Occipital lobe (tissue), 2 donors: ENCODE measurements around the gene FAM81A. TPM values are rescaled to one million over a fixed set of nuclear protein-coding genes. Genes with fewer than 3 reads are reported as not detected.
"Not testable (repeated sequence)": the region's sequence is repeated elsewhere in the genome, so short reads cannot be mapped to it uniquely, and the experiment has no call there.

ENCODE experiments used
- DNase-seq: peaks from one replicate; lab custom pipeline; 2025; lab: John Stamatoyannopoulos, UW
- total RNA-seq: library from RNA; depleted of rRNA; stranded (reverse); fragments of >200 nt; gene quantifications from one replicate; pipeline ENCODE4 v1.2.3, GENCODE V29; 2014

The FAM81A gene
- total RNA-seq, 1 donor from 2014 or later: 93.1 TPM

GRCh38 chr15:59424616-59425015 lies 13.4 kb upstream of the FAM81A start:
- no peak for DNase-seq

DNA sequence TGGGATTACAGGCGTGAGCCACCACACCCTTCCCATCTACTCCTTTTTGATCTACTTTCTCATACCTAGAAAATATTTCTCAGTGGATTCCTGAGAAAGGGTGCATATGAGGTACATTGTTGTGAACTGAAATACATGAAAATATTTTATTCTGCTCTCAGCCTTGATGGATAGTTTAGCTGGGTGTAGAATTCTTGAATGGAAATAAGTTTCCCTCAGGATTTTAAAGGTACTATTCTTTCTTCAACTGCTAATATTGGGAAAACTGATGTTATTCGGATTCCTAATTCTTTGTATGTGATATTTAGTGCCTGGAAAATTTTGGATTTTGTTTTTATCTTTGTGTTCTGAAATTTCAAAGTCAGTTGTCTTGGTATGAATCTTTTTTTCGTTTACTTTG lies 9.1 kb upstream of the FAM81A start:
- not testable (repeated sequence) for DNase-seq

GRCh38 chr15:59432389-59432788 lies 5.6 kb upstream of the FAM81A start:
- DNase-seq: no peak

DNA sequence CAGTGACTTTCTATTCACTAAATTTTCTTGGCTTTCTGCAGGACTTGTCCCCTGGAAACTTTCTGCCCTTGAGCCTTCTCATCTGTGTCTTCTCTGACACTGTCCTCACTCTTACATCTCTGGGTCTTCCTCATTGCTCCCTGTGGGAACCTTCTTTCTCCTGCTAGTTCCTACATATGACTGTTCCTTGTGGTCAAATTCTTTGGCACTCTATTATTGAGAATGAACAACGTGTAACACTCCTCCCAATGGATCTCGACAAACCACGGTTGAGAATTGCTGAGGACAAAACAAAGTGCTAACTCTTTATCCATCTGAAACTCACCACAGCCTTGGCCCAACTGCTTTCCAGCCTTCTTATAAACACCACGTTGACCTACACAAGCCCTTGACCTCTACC lies 3.5 kb upstream of the FAM81A start:
- no peak for DNase-seq

GRCh38 chr15:59436774-59437141 lies 1.2 kb upstream of the FAM81A start:
- DNase-seq: no peak

DNA sequence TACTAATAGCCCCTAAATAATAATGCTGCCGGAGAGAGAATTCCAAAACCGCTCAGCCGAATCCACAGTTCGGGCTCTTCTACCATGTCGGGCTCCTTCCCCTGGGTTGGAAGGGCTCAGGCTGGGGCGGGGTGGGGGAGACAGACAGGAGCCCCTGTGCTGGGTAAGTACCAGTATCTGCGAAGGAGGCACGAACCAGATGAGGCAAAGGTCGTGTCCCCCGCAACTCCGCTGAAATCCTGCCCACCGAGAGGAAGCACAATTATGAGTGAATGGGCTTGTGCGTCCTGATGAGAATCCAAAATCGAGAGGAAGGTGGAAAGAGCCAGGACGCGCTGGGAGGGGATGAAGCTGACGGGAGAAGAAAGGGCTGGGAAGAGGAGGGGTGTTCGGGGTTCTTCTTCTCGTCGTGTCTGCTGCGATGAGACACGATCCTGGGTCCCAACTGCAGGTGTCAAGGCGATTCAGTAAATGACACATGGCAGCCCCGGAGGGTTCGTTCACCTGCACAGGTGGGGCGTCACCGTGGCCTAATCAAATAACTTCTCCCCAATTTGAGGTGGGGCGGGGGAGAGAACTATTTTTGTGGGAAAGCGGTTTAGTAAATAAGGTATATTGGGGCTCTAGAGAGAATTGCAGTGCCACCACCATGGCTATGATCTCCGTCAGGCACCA lies 707 bp upstream of the FAM81A start:
- DNase-seq: no peak

DNA sequence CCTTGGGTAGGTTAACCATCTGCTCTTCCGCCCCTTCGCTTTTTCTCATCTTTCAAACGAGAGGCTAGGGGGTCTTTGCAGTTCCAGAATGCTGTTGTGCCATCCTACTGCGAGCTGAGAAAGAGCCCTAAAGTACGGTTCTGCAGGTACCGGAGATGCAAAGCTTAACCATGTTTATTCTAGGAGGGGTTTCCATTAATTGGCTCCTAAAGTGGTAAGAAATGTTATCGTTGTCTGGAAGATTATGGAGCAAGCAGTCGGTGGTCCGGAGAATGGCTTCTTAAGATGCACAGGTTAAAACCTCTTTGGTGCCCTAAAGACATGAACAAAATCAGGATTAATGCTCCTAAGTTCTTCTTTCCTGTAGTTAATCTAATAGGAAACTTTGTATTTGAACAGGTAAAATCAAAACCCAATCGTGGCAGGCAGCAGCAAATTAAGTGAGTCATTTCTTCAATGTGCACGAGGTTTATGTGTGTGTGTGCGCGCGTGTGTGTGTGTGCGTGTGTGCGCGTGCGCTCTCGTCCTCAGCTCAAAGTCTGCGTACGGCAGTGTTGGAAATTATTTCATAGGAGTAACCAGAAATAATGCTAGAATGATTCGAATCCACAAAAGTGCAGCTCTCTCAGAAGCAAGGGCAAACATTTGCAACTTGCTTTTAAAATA lies 772 bp downstream of the FAM81A start:
- peak; percentile 32 for DNase-seq

DNA sequence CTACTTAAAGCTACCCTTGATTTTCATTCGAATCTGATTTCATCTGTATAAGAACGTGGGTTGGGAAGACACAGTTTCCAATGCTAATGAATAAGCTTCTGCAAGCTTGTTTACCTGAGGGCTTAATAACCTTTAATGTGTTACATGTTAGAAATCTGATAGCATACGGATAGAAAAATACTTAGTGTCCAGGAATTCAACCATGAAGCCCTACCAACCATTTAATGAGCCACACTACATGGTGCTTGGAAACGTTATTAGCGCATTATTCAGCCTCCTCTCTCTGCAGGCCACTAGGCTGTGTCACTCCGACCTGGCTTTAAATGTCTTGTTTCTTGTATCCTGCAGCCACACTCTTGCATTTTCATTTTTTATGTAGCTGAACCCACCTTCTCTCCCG lies 1.6 kb downstream of the FAM81A start:
- no peak for DNase-seq

DNA sequence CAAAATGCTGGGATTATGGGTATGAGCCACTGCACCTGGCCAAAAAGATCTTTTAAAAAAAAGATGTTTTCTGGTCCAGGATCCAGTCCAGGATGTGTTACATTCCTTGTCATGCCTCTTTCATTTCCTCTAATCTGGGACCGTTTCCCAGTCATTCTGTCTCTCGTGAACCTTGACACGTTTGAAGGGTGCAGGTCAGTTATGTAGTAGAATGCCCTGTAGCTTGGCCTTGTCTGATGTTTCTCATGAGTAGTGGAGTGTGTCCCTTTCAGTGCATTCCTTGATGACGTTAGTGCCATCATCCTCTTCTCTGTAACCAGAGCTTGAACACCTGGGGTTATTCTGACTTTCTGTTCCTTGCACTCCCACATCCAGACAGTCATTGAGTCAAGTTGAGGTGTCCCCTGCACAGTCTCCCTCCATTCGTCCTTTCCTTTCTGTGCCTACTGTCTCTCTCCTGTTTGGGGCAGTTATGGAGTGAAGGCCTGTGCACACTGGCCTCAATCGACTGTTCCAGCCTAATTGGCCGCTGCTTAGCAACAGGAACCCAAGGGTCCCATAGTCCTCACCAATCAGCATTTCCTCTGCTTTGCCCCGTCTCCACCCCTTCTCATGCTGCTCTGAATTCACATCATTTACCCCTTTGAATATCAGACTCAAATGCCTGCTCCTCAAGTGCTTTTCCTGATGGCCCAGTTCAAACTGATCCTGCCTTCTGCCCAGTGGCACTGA lies 5.5 kb downstream of the FAM81A start:
- DNase-seq: no peak

- no peak for DNase-seq
These were observed 6.3 kb downstream of the FAM81A start for GRCh38 chr15:59444081-59444835.

DNA sequence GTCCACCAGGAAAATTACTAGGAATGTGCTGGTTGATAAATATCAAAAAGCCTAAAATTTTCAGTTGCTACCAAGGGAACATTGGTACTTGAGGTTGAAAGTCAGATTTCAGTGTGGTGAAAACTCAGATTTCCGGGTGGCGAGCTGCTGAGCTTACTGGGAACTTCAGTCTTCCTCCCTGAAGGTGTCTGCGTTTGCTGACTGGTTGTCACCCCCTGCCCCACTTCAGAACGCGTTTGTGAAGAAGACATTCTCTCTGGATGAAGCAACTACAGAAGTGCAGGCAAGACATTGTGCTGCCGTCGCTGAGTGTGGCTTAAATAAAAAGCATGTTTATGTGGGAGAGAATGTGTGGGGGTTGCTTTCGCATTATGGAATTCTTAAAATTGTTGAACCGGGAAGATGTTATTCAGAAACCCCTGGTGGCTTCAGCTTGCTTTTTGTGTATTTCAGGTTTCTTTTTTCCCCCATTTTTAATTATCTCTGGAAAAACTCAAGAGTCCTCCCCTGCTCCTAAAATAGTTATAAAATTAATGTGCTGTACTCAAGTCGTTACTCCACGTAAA lies 7.1 kb downstream of the FAM81A start:
- DNase-seq: no peak

GRCh38 chr15:59446232-59446957 lies 8.4 kb downstream of the FAM81A start:
- no peak for DNase-seq

DNA sequence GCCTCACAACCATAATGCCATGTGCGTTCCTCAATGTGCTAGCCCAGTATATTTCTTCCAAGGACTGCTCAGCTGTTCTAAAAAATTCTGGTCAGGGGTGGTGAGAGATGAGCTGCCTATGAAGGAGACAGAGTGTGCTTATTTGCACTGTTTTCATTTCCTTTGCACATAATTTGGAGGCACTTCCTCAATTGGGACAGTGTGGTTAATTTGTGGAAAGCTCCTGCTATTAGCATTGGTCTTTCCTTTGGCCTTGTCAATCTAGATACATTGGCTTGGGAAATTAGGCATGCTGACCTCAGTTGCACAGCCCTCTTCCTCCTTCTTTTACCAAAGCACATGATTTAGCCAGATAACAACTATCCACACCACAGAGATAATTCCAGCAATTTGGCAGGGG lies 9.4 kb downstream of the FAM81A start:
- DNase-seq: no peak

DNA sequence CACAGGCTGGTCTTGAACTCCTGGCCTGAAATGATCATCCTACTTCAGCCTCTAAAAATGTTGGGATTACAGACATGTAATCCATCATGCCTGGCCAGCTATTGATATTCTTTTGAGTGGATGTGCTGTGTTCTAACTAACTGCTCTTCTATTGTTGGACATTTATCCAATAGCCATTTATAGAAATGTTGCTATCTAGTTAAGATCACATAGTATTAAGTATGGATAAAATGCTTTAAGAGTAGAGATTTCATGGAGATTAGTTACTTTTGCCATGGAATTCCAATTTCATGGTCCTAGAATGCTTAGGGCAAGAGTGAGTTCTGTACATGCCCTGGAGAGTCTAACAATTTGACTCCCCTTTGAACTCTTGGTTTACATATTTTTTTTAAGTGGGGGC lies 10.9 kb downstream of the FAM81A start:
- DNase-seq: no peak

DNA sequence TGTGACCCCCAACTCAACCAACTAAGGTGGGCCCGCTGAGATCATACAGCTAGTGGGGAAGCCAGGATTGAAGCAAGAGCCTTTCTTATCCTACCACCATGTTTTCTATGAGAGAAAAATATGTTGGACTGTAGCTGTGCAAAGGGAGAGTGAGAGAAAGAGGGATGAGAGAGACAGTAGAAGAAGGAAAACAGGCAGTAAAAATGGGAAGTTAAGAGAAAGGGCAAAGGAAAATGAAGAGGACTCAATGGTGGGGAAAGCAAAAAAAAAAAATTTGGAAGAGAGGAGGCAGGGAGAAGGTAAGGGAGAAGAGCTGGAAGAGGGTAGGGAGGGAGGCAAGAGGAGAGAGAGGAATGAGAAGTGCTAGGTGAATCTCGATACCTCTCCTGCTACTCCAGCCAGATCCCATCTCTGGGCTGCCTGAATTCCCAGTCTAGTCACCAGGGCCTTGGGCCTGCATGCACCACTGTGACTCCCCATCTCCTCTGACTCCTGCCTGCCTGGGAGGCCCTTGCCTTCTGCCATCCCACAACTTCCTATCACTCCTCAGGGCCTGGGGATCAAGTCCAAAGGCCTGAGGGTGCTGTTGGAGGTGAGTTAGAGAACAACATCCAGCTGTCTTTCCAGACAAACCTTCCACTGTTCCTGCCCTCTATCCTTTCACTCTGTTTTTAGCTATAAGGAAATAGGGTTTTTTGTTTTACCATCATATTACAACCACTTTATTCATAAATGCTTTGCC lies 15.7 kb downstream of the FAM81A start:
- no peak for DNase-seq

- no peak for DNase-seq
These were observed 18.1 kb downstream of the FAM81A start for GRCh38 chr15:59456114-59456513.

DNA sequence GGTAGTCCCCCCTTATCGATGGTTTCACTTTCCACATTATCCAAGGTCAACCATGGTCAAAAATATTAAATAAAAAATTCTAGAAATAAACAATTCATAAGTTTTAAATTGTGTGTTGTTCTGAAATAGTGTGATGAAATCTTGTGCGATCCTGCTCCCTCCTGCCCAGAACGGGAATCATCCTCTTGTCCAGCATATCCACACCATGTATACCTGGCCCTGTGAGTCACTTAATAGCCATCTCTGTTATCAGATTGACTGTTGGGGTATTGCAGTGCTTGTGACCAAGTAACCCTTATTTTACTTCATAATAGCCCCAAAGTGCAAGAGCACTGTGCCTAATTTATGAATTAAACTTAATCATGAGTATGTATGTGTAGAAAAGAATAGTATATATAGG lies 19.1 kb downstream of the FAM81A start:
- no peak for DNase-seq

DNA sequence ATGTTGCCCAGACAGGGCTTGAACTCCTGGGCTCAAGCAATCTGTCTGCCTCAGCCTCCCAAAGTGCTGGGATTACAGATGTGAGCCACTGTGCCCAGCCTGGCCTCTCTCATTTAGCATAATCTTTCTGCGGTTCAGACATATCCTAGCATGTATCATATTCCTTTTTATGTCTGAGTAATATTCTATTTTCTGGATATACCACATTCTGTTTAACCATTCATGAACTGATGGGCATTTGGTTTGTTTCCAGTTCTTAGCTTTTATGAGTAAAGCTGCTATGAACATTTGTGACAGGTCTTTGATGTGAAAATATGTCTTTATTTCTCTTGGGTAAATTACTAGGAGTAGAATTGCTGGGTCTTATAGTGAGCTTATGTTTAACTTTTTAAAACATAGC lies 23.5 kb downstream of the FAM81A start:
- no peak for DNase-seq

- DNase-seq: no peak
These were observed 35.2 kb downstream of the FAM81A start for GRCh38 chr15:59473226-59473625.

DNA sequence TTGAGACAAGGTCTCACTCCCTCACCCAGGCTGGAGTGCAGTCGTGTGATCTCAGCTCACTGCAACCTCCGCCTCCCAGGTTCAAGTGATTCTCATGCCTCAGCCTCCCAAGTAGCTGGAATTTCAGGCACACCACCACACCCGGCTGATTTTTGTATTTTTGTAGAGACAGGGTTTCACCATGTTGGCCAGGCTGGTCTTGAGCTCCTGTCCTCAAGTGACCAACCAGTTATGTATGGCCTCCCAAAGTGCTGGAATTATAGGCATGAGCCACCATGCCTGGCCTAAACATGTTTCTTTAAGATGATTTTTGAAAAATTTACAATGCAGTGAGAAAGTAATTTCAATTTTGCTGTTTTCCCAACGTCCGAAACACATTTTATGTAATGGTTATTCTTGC lies 37.2 kb downstream of the FAM81A start:
- DNase-seq: not testable (repeated sequence)
